ENCODE data around the gene PHYHD1. TPM values are rescaled to one million over a fixed set of nuclear protein-coding genes. Genes with fewer than 3 reads are reported as not detected.

The PHYHD1 gene
- total and polyA plus RNA-seq, 10 of the 15 experiments (the other 5 are each of a cell fraction or from before 2014, with no cell fraction given): 0.09 to 0.17 TPM; not detected in 8

DNA sequence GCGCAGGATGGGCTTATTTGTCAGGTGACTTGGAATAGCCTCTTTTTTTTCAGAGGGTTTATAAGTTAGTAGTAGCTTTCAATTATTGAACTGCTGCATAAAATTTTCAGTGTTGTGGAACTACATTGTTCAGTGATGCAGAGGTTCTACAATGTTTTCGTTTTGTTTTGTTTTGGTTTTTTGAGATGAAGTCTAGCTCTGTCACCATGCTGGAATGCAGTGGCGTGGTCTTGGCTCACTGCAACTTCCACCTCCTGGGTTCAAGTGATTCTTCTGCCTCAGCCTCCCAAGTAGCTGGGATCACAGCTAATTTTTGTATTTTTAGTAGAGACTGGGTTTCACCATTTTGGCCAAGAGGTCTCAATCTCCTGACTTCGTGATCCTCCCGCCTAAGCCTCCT is 48.7 kb downstream of the PHYHD1 start:
- CTCF ChIA-PET: no interaction called here
- TF ChIP-seq MTA3 (IDR thresholded peaks at IDR 0.05; ENCODE audit: borderline replicate concordance, low read length): no peak
- no peak for TF ChIP-seq HDGF (IDR thresholded peaks at IDR 0.05)
- TF ChIP-seq KDM1A (IDR thresholded peaks at IDR 0.05; ENCODE audit: borderline replicate concordance): no peak
- no peak for TF ChIP-seq RELA (IDR thresholded peaks at IDR 0.05; ENCODE audit: borderline replicate concordance, partially characterized antibody)
- TF ChIP-seq TCF7 (IDR thresholded peaks at IDR 0.05; ENCODE audit: borderline replicate concordance): no peak
- no peak for TF ChIP-seq TBL1XR1 (IDR thresholded peaks at IDR 0.05; ENCODE audit: low read depth, low read length)
- no peak for TF ChIP-seq CHD2 (IDR thresholded peaks at IDR 0.05; ENCODE audit: borderline replicate concordance, low read depth, low read length)
- TF ChIP-seq PAX5 (IDR thresholded peaks at IDR 0.05; ENCODE audit: borderline replicate concordance, low read depth, low read length): no peak
- H2AFZ ChIP-seq (ENCODE audit: control insufficient read depth, low read depth, low read length): no peak overlapping the region
- H3K79me2 ChIP-seq (ENCODE audit: control insufficient read depth, insufficient read depth, low read length): no peaks in the 10 kb centered on the region
- DNase-seq (ENCODE audit: low read depth, low spot score) (no peak), FAIRE-seq (no peak), ATAC-seq (no peak)
- WGBS (ENCODE audit: insufficient coverage, insufficient replicate concordance, low lambda C conversion rate, missing lambda C conversion rate): 94% methylated on average over 5 of the region's 5 CpGs
- peaks cover 5 to 40% of the 10 kb centered on the region in 2 experiments for H3K36me3 ChIP-seq (ENCODE audit: control insufficient read depth in 2 of 2, insufficient read depth in 2 of 2, low read length in 1 of 2)
- no peaks in the 10 kb centered on the region for H4K20me1 ChIP-seq (ENCODE audit: control insufficient read depth, insufficient read depth)
- no peak overlapping the region for H3K4me3 ChIP-seq
- POLR2A ChIA-PET: no interaction called here
- intact Hi-C loops (cut with micrococcal nuclease; ENCODE audit: unreplicated experiment) (no loop called here), in situ Hi-C loops (cut with MboI) (no loop called here)
- no peaks in the 10 kb centered on the region for H3K4me1 ChIP-seq (ENCODE audit: control insufficient read depth, insufficient read depth, low read length)
- RAD21 ChIA-PET (ENCODE audit: unreplicated experiment): no interaction called here
- no peaks in the 10 kb centered on the region for H3K27me3 ChIP-seq (replicated peaks in 1 of 2; ENCODE audit: control insufficient read depth in 2 of 2, insufficient read depth in 2 of 2, low read length in 1 of 2)
- SMC1A ChIA-PET (ENCODE audit: uncharacterized antibody, unreplicated experiment): no interaction called here
- H3K9me3 ChIP-seq (replicated peaks; ENCODE audit: control insufficient read depth, insufficient read depth, low read length): no peaks in the 10 kb centered on the region
- no TSS peak for BruUV-seq (replicated peaks)
- H3K4me2 ChIP-seq (ENCODE audit: control insufficient read depth, insufficient read depth): no peak overlapping the region
- H3K27ac ChIP-seq (ENCODE audit: control insufficient read depth, insufficient read depth): no peak overlapping the region
- no peak overlapping the region for H3K9ac ChIP-seq (ENCODE audit: control insufficient read depth, insufficient read depth, low read length)

DNA sequence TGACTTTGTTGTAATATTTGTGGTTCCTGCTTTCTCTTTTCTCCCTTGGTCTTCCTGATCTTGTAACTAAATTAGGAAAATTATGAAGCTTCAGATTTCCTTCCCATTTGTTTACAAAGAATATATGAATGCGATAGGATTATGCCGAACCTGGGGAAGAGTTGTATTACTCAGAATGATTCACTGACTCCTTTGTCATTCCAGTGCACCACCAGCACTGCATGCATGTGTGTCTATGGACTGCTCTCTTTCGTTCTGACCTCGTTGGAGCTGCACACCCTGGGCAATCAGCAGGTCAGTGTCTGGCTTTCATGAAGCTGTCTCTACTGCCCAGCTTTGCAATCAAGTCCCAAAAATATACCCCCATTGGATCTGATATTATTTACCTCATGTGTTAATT is 52.2 kb downstream of the PHYHD1 start:
- Histone ChIP-seq H2AFZ (ENCODE audit: control insufficient read depth, low read depth, low read length) (no peak overlapping the region), H3K79me2 (ENCODE audit: control insufficient read depth, insufficient read depth, low read length) (no peaks in the 10 kb centered on the region), H3K4me2 (ENCODE audit: control insufficient read depth, insufficient read depth) (no peak overlapping the region), H3K4me3 (no peak overlapping the region), H3K27me3 (replicated peaks in 1 of 2; ENCODE audit: control insufficient read depth in 2 of 2, insufficient read depth in 2 of 2, low read length in 1 of 2) (no peaks in the 10 kb centered on the region), H3K9ac (ENCODE audit: control insufficient read depth, insufficient read depth, low read length) (no peak overlapping the region), H3K9me3 (replicated peaks; ENCODE audit: control insufficient read depth, insufficient read depth, low read length) (no peaks in the 10 kb centered on the region), H3K4me1 (ENCODE audit: control insufficient read depth, insufficient read depth, low read length) (no peaks in the 10 kb centered on the region), H3K27ac (ENCODE audit: control insufficient read depth, insufficient read depth) (no peak overlapping the region), H4K20me1 (ENCODE audit: control insufficient read depth, insufficient read depth) (no peaks in the 10 kb centered on the region), H3K36me3 (ENCODE audit: control insufficient read depth in 2 of 2, insufficient read depth in 2 of 2, low read length in 1 of 2) (peaks cover 11 to 44% of the 10 kb centered on the region in 2 experiments)
- FAIRE-seq (no peak), DNase-seq (ENCODE audit: low read depth, low spot score) (no peak), ATAC-seq (no peak)
- POLR2A ChIA-PET: no interaction called here
- TF ChIP-seq, protein P1, sequence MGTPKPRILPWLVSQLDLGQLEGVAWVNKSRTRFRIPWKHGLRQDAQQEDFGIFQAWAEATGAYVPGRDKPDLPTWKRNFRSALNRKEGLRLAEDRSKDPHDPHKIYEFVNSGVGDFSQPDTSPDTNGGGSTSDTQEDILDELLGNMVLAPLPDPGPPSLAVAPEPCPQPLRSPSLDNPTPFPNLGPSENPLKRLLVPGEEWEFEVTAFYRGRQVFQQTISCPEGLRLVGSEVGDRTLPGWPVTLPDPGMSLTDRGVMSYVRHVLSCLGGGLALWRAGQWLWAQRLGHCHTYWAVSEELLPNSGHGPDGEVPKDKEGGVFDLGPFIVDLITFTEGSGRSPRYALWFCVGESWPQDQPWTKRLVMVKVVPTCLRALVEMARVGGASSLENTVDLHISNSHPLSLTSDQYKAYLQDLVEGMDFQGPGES (IDR thresholded peaks at IDR 0.05): no peak
- TF ChIP-seq FOXM1 (IDR thresholded peaks at IDR 0.05; ENCODE audit: low read depth, low read length) (no peak), SP1 (IDR thresholded peaks at IDR 0.05; ENCODE audit: low read depth, low read length) (no peak), STAT1 (conservative IDR thresholded peaks at IDR 0.05) (no peak), MTA3 (IDR thresholded peaks at IDR 0.05; ENCODE audit: borderline replicate concordance, low read length) (no peak), LARP7 (IDR thresholded peaks at IDR 0.05) (no peak), ZZZ3 (IDR thresholded peaks at IDR 0.05; ENCODE audit: control insufficient read depth, insufficient read length, low read depth) (no peak)
- TF ChIP-seq, protein P2, sequence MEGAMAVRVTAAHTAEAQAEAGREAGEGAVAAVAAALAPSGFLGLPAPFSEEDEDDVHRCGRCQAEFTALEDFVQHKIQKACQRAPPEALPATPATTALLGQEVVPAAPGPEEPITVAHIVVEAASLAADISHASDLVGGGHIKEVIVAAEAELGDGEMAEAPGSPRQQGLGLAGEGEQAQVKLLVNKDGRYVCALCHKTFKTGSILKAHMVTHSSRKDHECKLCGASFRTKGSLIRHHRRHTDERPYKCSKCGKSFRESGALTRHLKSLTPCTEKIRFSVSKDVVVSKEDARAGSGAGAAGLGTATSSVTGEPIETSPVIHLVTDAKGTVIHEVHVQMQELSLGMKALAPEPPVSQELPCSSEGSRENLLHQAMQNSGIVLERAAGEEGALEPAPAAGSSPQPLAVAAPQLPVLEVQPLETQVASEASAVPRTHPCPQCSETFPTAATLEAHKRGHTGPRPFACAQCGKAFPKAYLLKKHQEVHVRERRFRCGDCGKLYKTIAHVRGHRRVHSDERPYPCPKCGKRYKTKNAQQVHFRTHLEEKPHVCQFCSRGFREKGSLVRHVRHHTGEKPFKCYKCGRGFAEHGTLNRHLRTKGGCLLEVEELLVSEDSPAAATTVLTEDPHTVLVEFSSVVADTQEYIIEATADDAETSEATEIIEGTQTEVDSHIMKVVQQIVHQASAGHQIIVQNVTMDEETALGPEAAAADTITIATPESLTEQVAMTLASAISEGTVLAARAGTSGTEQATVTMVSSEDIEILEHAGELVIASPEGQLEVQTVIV (IDR thresholded peaks at IDR 0.05; ENCODE audit: borderline replicate concordance, partially characterized antibody): no peak
- intact Hi-C loops (cut with micrococcal nuclease; ENCODE audit: unreplicated experiment): no loop called here
- in situ Hi-C loops (cut with MboI): no loop called here
- RAD21 ChIA-PET (ENCODE audit: unreplicated experiment): no interaction called here
- BruUV-seq (replicated peaks): no TSS peak
- CTCF ChIA-PET: no interaction called here
- SMC1A ChIA-PET (ENCODE audit: uncharacterized antibody, unreplicated experiment): no interaction called here
- WGBS (ENCODE audit: insufficient coverage, insufficient replicate concordance, low lambda C conversion rate, missing lambda C conversion rate): 89% methylated on average over 4 of the region's 4 CpGs
